GM19099 (cell line): Measurements from ENCODE around the gene REC114.

Experiments
- POLR2A ChIP-seq: IDR thresholded peaks from 3 replicates; pipeline ENCODE4 v1.6.1; 2011; ENCODE audit warnings: low read depth; ENCODE audit not compliant: insufficient read length; ENCODE audit errors: extremely low read depth

Gene REC114

GRCh38 chr15:73601451-73602445, 158.8 kb downstream of the REC114 start:
- no peak for TF ChIP-seq POLR2A

- no peak for TF ChIP-seq POLR2A
Measured at GRCh38 chr15:73602446-73602843, 159.5 kb downstream of the REC114 start.

- TF ChIP-seq POLR2A: no peak
Measured at GRCh38 chr15:73602992-73603391, 160.0 kb downstream of the REC114 start.

GRCh38 chr15:73604477-73604876, 161.5 kb downstream of the REC114 start:
- TF ChIP-seq POLR2A: no peak

- TF ChIP-seq POLR2A: no peak
Measured at GRCh38 chr15:73605759-73606436, 162.9 kb downstream of the REC114 start.

- no peak for TF ChIP-seq POLR2A
Measured at GRCh38 chr15:73607405-73607804, 164.4 kb downstream of the REC114 start.

- no peak for TF ChIP-seq POLR2A
Measured at GRCh38 chr15:73607843-73608242, 164.9 kb downstream of the REC114 start.

GRCh38 chr15:73608475-73608874, 165.5 kb downstream of the REC114 start:
- no peak for TF ChIP-seq POLR2A

- no peak for TF ChIP-seq POLR2A
Measured at GRCh38 chr15:73608941-73609340, 166.0 kb downstream of the REC114 start.
